ENCODE results near the gene LHPP.
"Not testable (repeated sequence)": the region's sequence is repeated elsewhere in the genome, so short reads cannot be mapped to it uniquely, and the experiment has no call there.

Gene LHPP

DNA sequence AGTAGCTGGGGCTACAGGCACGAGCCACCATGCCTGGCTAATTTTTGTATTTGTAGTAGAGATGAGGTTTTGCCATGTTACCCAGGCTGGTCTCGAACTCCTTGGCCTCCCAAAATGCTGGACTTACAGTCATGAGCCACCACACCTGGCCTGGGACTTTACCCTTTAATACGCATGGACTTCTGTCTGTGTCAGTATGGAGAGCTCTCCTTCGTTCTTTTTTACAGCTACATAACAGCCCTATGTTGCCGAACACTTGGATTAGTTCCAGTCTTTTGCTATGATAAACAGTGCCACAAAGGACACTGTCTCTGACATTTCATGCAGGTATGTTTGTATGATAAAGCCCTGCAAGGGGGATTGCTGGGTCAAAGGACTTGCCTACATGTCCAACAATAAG is 32.0 kb upstream of the LHPP start:
- Histone ChIP-seq H3K27me3 (ENCODE audit: control insufficient read depth in 3 of 3, insufficient read depth in 3 of 3, low read depth in 1 of 3, low read length in 3 of 3) (peaks cover 0 to 30% (median 0%) of the 10 kb centered on the region in 3 experiments), H3K79me1 (ENCODE audit: low read depth, low read length) (no peaks in the 10 kb centered on the region), H3K9me3 (replicated peaks in 1 of 2; ENCODE audit: control insufficient read depth in 2 of 2, insufficient read depth in 1 of 2, low read depth in 1 of 2, low read length in 2 of 2) (no peaks in the 10 kb centered on the region), H2AK5ac (ENCODE audit: low read depth, low read length) (no peak overlapping the region), H3K4me1 (ENCODE audit: control insufficient read depth in 2 of 2, insufficient read depth in 1 of 2, low read depth in 1 of 2, low read length in 2 of 2) (no peaks in the 10 kb centered on the region), H2BK5ac (ENCODE audit: low read length) (no peak overlapping the region), H3K4me2 (ENCODE audit: insufficient read depth, low read length, poor library complexity, severe bottlenecking) (no peak overlapping the region), H2BK15ac (ENCODE audit: low read length) (no peak overlapping the region), H3K14ac (ENCODE audit: low read length) (no peak overlapping the region), H2AFZ (ENCODE audit: low read length) (no peak overlapping the region), H3K27ac (replicated peaks; ENCODE audit: low read length) (no peak overlapping the region), H2BK120ac (ENCODE audit: low read depth, low read length) (no peak overlapping the region), H4K8ac (ENCODE audit: low read depth, low read length) (no peak overlapping the region), H3K23ac (ENCODE audit: low read depth, low read length, poor library complexity) (no peak overlapping the region), H3K4ac (ENCODE audit: low read length) (no peak overlapping the region), H3K18ac (ENCODE audit: low read length) (no peak overlapping the region), H3K4me3 (ENCODE audit: low read length in 2 of 2) (no peak overlapping the region), H3K36me3 (replicated peaks in 1 of 2; ENCODE audit: control insufficient read depth in 2 of 2, insufficient read depth in 2 of 2, low read length in 2 of 2) (no peaks in the 10 kb centered on the region), H3K9ac (ENCODE audit: low read depth, low read length, poor library complexity) (no peak overlapping the region), H2BK12ac (ENCODE audit: low read length) (no peak overlapping the region), H4K91ac (ENCODE audit: low read depth, low read length, poor library complexity) (no peak overlapping the region)
- WGBS, 2 donors (ENCODE audit: extremely low coverage in 2 of 2, insufficient read length in 2 of 2, insufficient replicate concordance in 1 of 2), result no CpG with 5 or more reads among the region's 5 CpGs
- no peak for DNase-seq (ENCODE audit: low spot score)

DNA sequence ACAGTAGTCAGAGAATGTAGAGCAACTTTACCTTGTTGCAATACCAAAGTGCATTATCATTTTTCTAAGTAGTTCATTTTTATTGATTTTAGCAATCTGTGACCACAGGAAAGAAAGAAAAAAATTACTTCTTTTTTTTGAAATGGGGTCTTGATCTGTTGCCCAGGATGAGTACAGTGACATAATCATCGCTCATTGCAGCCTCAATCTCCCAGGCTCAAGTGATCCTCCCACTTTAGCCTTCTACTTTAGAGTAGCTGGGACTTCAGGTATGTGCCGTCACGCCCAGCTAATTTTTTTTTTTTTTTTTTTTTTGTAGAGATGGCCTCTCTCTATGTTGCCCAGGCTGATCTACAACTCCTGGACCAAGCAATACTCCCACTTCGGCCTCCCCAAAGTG is 31.5 kb upstream of the LHPP start:
- H3K36me3 ChIP-seq (replicated peaks in 1 of 2; ENCODE audit: control insufficient read depth in 2 of 2, insufficient read depth in 2 of 2, low read length in 2 of 2), result no peaks in the 10 kb centered on the region

DNA sequence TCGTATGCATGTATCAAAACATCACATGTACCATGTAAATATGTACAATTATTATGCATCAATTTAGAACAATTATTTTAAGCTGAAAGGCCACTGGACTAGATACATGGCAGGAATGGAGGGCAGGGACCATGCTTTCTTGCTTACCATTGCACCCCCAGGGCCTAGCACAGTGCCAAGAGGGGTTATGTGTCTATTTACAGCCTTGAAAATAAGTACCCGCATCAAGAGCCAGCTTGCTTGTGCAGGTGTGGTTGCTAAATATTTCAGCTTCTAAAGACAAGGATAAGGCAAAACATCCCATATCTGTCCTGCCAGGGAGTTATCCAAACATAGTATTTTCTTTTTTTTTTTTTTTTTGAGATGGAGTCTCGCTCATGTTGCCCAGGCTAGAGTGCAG is 28.2 kb upstream of the LHPP start:
- no peak overlapping the region for H2BK15ac ChIP-seq (ENCODE audit: low read length)
- no peak overlapping the region for H2BK12ac ChIP-seq (ENCODE audit: low read length)
- no peak overlapping the region for H4K91ac ChIP-seq (ENCODE audit: low read depth, low read length, poor library complexity)
- H3K27me3 ChIP-seq (ENCODE audit: control insufficient read depth in 3 of 3, insufficient read depth in 3 of 3, low read depth in 1 of 3, low read length in 3 of 3), result peaks cover 0 to 28% (median 0%) of the 10 kb centered on the region in 3 experiments
- H3K9me3 ChIP-seq (replicated peaks in 1 of 2; ENCODE audit: control insufficient read depth in 2 of 2, insufficient read depth in 1 of 2, low read depth in 1 of 2, low read length in 2 of 2), result no peaks in the 10 kb centered on the region
- no peak overlapping the region for H2AK5ac ChIP-seq (ENCODE audit: low read depth, low read length)
- H4K8ac ChIP-seq (ENCODE audit: low read depth, low read length), result no peak overlapping the region
- no peak overlapping the region for H2BK5ac ChIP-seq (ENCODE audit: low read length)
- no peak overlapping the region for H3K23ac ChIP-seq (ENCODE audit: low read depth, low read length, poor library complexity)
- no peaks in the 10 kb centered on the region for H3K79me1 ChIP-seq (ENCODE audit: low read depth, low read length)
- H3K14ac ChIP-seq (ENCODE audit: low read length), result no peak overlapping the region
- no peak overlapping the region for H2BK120ac ChIP-seq (ENCODE audit: low read depth, low read length)
- DNase-seq (ENCODE audit: low spot score), result no peak
- H3K4me3 ChIP-seq (ENCODE audit: low read length in 2 of 2), result no peak overlapping the region
- no peaks in the 10 kb centered on the region for H3K4me1 ChIP-seq (ENCODE audit: control insufficient read depth in 2 of 2, insufficient read depth in 1 of 2, low read depth in 1 of 2, low read length in 2 of 2)
- no peak overlapping the region for H3K18ac ChIP-seq (ENCODE audit: low read length)
- WGBS, 2 donors (ENCODE audit: extremely low coverage in 2 of 2, insufficient read length in 2 of 2, insufficient replicate concordance in 1 of 2), result no CpG with 5 or more reads among the region's 3 CpGs
- H2AFZ ChIP-seq (ENCODE audit: low read length), result no peak overlapping the region
- no peak overlapping the region for H3K27ac ChIP-seq (replicated peaks; ENCODE audit: low read length)
- H3K36me3 ChIP-seq (replicated peaks in 1 of 2; ENCODE audit: control insufficient read depth in 2 of 2, insufficient read depth in 2 of 2, low read length in 2 of 2), result no peaks in the 10 kb centered on the region
- no peak overlapping the region for H3K4me2 ChIP-seq (ENCODE audit: insufficient read depth, low read length, poor library complexity, severe bottlenecking)
- no peak overlapping the region for H3K9ac ChIP-seq (ENCODE audit: low read depth, low read length, poor library complexity)
- H3K4ac ChIP-seq (ENCODE audit: low read length), result no peak overlapping the region

More for the DNA sequence above, 31.5 kb upstream of the LHPP start:
- no peak overlapping the region for H2BK5ac ChIP-seq (ENCODE audit: low read length)
- no peak overlapping the region for H3K4ac ChIP-seq (ENCODE audit: low read length)
- H3K23ac ChIP-seq (ENCODE audit: low read depth, low read length, poor library complexity), result no peak overlapping the region
- H3K4me2 ChIP-seq (ENCODE audit: insufficient read depth, low read length, poor library complexity, severe bottlenecking), result no peak overlapping the region
- H3K27ac ChIP-seq (replicated peaks; ENCODE audit: low read length), result no peak overlapping the region
- no peak overlapping the region for H3K18ac ChIP-seq (ENCODE audit: low read length)
- no peak overlapping the region for H2BK120ac ChIP-seq (ENCODE audit: low read depth, low read length)
- DNase-seq (ENCODE audit: low spot score), result no peak
- H3K4me1 ChIP-seq (ENCODE audit: control insufficient read depth in 2 of 2, insufficient read depth in 1 of 2, low read depth in 1 of 2, low read length in 2 of 2), result no peaks in the 10 kb centered on the region
- H3K9ac ChIP-seq (ENCODE audit: low read depth, low read length, poor library complexity), result no peak overlapping the region
- H3K9me3 ChIP-seq (replicated peaks in 1 of 2; ENCODE audit: control insufficient read depth in 2 of 2, insufficient read depth in 1 of 2, low read depth in 1 of 2, low read length in 2 of 2), result no peaks in the 10 kb centered on the region
- no peak overlapping the region for H2AFZ ChIP-seq (ENCODE audit: low read length)
- no peaks in the 10 kb centered on the region for H3K79me1 ChIP-seq (ENCODE audit: low read depth, low read length)
- no peak overlapping the region for H3K4me3 ChIP-seq (ENCODE audit: low read length in 2 of 2)
- H2BK12ac ChIP-seq (ENCODE audit: low read length), result no peak overlapping the region
- no peak overlapping the region for H4K8ac ChIP-seq (ENCODE audit: low read depth, low read length)
- no peak overlapping the region for H4K91ac ChIP-seq (ENCODE audit: low read depth, low read length, poor library complexity)
- no peak overlapping the region for H2AK5ac ChIP-seq (ENCODE audit: low read depth, low read length)
- WGBS, 2 donors (ENCODE audit: extremely low coverage in 2 of 2, insufficient read length in 2 of 2, insufficient replicate concordance in 1 of 2), result no CpG with 5 or more reads among the region's 4 CpGs
- H2BK15ac ChIP-seq (ENCODE audit: low read length), result no peak overlapping the region
- no peak overlapping the region for H3K14ac ChIP-seq (ENCODE audit: low read length)
- H3K27me3 ChIP-seq (ENCODE audit: control insufficient read depth in 3 of 3, insufficient read depth in 3 of 3, low read depth in 1 of 3, low read length in 3 of 3), result peaks cover 0 to 30% (median 0%) of the 10 kb centered on the region in 3 experiments

DNA sequence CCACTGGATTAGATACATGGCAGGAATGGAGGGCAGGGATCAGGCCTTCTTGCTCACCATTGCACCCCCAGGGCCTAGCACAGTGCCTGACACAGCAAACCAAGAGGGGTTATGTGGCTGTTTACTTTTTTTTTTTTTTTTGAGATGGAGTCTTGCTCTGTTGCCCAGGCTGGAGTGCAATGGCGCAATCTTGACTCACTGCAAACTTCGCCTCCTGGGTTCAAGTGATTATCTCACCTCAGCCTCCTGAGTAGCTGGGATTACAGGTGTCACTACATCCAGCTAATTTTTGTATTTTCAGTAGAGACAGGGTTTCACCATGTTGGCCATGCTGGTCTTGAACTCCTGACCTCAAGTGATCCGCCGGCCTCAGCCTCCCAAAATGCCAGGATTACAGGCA is 25.9 kb upstream of the LHPP start:
- H3K36me3 ChIP-seq (replicated peaks in 1 of 2; ENCODE audit: control insufficient read depth in 2 of 2, insufficient read depth in 2 of 2, low read length in 2 of 2); H2AFZ ChIP-seq (ENCODE audit: low read length); H3K79me1 ChIP-seq (ENCODE audit: low read depth, low read length); H3K9me3 ChIP-seq (replicated peaks in 1 of 2; ENCODE audit: control insufficient read depth in 2 of 2, insufficient read depth in 1 of 2, low read depth in 1 of 2, low read length in 2 of 2); H3K4ac ChIP-seq (ENCODE audit: low read length); H2BK12ac ChIP-seq (ENCODE audit: low read length); H2BK15ac ChIP-seq (ENCODE audit: low read length); H3K9ac ChIP-seq (ENCODE audit: low read depth, low read length, poor library complexity); H3K4me2 ChIP-seq (ENCODE audit: insufficient read depth, low read length, poor library complexity, severe bottlenecking); H3K27ac ChIP-seq (replicated peaks; ENCODE audit: low read length); H3K14ac ChIP-seq (ENCODE audit: low read length); H2BK5ac ChIP-seq (ENCODE audit: low read length); H2BK120ac ChIP-seq (ENCODE audit: low read depth, low read length); H2AK5ac ChIP-seq (ENCODE audit: low read depth, low read length); H3K4me1 ChIP-seq (ENCODE audit: control insufficient read depth in 2 of 2, insufficient read depth in 1 of 2, low read depth in 1 of 2, low read length in 2 of 2); H3K4me3 ChIP-seq (ENCODE audit: low read length in 2 of 2); H3K23ac ChIP-seq (ENCODE audit: low read depth, low read length, poor library complexity); H4K91ac ChIP-seq (ENCODE audit: low read depth, low read length, poor library complexity); DNase-seq (ENCODE audit: low spot score); H4K8ac ChIP-seq (ENCODE audit: low read depth, low read length); H3K18ac ChIP-seq (ENCODE audit: low read length): not testable (repeated sequence)
- H3K27me3 ChIP-seq (ENCODE audit: control insufficient read depth in 3 of 3, insufficient read depth in 3 of 3, low read depth in 1 of 3, low read length in 3 of 3), result peaks cover 0 to 11% (median 0%) of the 10 kb centered on the region in 3 experiments
- no CpG with 5 or more reads among the region's 4 CpGs for WGBS, 2 donors (ENCODE audit: extremely low coverage in 2 of 2, insufficient read length in 2 of 2, insufficient replicate concordance in 1 of 2)

Data from neuronal stem cell (in vitro differentiated cells).